Activated T-helper 17 cell treated with anti-CD3 and anti-CD28 coated beads, Interleukin-2, amount 50 U/mL, for 72 hours (primary cell): ENCODE data around the gene RPS8. TPM values are rescaled to one million over a fixed set of nuclear protein-coding genes. Genes with fewer than 3 reads are reported as not detected.
"Not testable (repeated sequence)": the region's sequence is repeated elsewhere in the genome, so short reads cannot be mapped to it uniquely, and the experiment has no call there.

Experiments used
- ATAC-seq: fragments of 150-1000 bp; cut with Tn5 transposase; replicated peaks from 2 replicates; pipeline ENCODE4 v1.10.0; 2021; ENCODE audit warnings: mild to moderate bottlenecking, moderate library complexity
- H3K27ac Mint-ChIP-seq: one replicate; pipeline ENCODE4 v1.8.0; 2022; ENCODE audit warnings: mixed read lengths
- H3K27me3 Mint-ChIP-seq: one replicate; pipeline ENCODE4 v1.8.0; 2022; ENCODE audit warnings: mixed read lengths
- H3K36me3 Mint-ChIP-seq: one replicate; pipeline ENCODE4 v1.8.0; 2022; ENCODE audit warnings: low read depth, mild to moderate bottlenecking, mixed read lengths
- H3K4me1 Mint-ChIP-seq: one replicate; pipeline ENCODE4 v1.8.0; 2022; ENCODE audit warnings: mixed read lengths
- H3K4me3 Mint-ChIP-seq: one replicate; pipeline ENCODE4 v1.8.0; 2022; ENCODE audit warnings: mild to moderate bottlenecking, mixed read lengths
- H3K9me3 Mint-ChIP-seq: one replicate; pipeline ENCODE4 v1.8.0; 2022; ENCODE audit warnings: mixed read lengths
- total RNA-seq, 2 donors: library from RNA; stranded (reverse); gene quantifications; one replicate each; pipeline ENCODE4 v1.2.3, GENCODE V29; 2022

RPS8 gene
- total RNA-seq: 1,000 to 10,000 TPM; 2,475 to 3,183 TPM

DNA sequence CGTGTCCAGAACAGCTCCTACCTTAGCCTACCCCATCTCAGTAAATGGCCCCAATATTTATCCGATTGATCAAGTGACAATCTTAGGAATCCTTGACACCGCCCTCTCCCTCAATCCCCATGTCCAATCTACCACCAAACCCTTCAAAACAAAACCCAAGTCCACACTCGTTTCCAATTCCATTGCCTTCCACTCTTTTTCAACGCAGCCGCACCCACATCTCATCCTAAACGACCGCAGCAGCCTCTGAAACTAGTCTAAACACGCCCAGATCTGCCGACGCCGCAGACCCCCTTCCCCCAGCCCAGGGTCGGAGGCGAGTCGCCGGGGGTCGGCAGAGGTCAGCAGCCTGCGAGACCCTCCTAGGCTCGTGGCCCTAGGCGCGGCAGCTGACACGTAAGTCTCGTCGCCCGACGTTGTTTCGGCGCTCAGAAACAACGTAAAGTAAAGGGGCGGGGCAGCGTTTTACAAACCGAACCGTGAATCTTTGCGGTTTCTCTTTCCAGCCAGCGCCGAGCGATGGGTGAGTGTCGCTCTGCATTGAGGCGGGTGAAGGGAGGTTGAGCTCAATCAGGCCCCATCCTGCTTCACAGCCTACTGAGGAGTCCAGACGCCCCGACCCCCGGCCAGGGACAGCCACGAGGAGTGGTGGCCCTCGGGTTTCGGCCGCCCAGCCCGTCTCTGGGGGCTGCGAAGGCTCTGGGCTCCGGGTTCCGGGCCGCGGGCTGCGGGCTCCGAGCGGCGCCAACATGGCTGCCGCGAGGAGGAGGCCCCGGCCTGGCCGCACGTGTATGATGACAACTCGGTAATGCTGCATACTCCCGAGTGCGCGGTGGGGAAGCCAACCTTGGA lies at the start of gene RPS8:
TSS of gene RPS8 (plus strand) at position 463 of the 852 bp plus-strand sequence. CDS start at position 520, 57 bp downstream.
- peaks cover 62% of the 10 kb centered on the region for H3K36me3 Mint-ChIP-seq
- no peaks in the 10 kb centered on the region for H3K27me3 Mint-ChIP-seq
- peak; percentile 87 for ATAC-seq
- H3K4me1 Mint-ChIP-seq: peaks cover 33% of the 10 kb centered on the region
- peak within 1 kb of the TSS; percentile 98 for H3K4me3 Mint-ChIP-seq
- peak within 1 kb of the TSS; percentile 98 for H3K27ac Mint-ChIP-seq
- no peaks in the 10 kb centered on the region for H3K9me3 Mint-ChIP-seq

DNA sequence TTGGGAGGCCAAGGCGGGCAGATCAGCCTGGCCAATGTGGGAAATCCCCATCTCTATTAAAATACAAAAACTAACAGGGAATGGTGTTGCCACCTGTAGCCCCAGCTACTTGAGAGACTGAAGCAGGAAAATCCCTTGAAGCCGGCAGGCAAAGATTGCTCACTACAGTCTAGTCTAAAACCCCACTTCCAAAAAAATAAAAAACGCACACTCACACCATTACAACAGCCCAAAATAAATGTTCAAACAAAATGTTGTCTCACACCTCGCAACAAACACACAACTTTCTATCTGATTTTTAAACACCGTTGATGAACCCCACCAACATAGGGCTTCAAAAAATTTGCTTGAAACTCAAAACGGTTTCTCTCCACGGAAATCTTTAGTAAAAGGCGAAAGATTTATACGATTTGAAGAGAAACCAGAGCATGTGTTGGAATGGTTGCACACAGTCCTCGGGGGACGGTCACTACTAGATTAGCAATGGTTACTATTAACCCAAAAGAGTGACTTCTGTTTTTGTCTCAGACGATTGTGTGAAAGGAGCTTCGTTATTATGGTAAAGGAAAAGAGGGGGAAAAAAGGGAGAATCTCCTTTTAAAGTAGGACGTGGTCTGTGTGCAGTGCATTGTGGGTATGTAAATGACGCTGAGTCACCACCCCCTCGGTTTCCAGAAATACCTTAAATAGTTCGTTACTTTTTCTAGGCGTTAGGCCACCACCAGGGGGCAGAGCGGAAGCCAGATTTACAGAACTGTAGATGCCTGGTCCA lies 44.4 kb upstream of the RPS8 start, which contains the start of gene RNU5D-1:
TSS of gene RNU5D-1 (minus strand) at position 430 of the 772 bp plus-strand sequence.
- Mint-ChIP-seq H3K4me3 (peak within 1 kb of the TSS; percentile 68), H3K27me3 (no peaks in the 10 kb centered on the region), H3K36me3 (peaks cover 14% of the 10 kb centered on the region), H3K4me1 (peaks cover 14% of the 10 kb centered on the region), H3K27ac (peak within 1 kb of the TSS; percentile 100), H3K9me3 (no peaks in the 10 kb centered on the region)
- ATAC-seq: peak; percentile 86

DNA sequence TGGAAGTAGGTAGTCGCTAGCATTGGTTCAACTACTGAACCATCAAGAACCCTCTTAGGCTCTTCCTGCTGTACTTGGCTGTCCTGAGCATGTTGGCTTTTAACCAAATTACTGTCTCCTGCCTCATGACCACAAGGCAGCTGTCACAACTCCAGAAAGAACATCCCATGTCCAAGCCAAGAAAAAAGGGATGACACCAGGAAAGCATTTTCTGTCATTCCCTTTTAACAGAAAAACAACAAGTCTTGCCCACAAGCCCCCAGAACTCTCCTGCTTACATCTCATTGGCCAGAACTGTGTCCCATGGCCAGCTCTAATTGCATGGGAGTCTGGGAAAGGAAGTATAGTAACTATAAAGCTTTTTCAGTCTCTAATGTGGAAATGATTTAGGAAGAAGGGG lies 42.0 kb upstream of the RPS8 start:
- ATAC-seq: no peak
- Mint-ChIP-seq H3K36me3 (peaks cover 14% of the 10 kb centered on the region), H3K4me3 (no peak overlapping the region), H3K27ac (peak overlapping the region; percentile 33), H3K27me3 (no peaks in the 10 kb centered on the region), H3K9me3 (no peaks in the 10 kb centered on the region), H3K4me1 (peaks cover 14% of the 10 kb centered on the region)

DNA sequence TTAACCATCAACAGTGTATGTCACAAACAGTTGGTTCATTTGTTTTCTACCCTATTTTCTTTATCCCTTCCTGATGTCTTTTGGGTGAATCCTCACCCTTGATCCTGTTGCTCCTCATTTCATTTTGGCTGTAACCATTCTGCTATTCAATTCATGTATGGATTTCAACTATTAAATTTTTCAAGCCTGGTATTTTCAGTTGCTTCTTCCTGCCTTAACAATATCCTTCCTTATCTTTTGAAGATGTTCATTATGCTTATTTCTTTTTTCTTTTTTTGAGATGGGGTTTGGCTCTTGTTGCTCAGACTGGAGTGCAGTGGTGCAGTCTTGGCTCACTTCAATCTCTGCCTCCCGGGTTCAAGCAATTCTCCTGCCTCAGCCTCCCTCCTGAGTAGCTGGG lies 41.6 kb upstream of the RPS8 start:
- Mint-ChIP-seq H3K36me3 (peaks cover 14% of the 10 kb centered on the region), H3K9me3 (no peaks in the 10 kb centered on the region), H3K27me3 (no peaks in the 10 kb centered on the region), H3K27ac (peak overlapping the region; percentile 33), H3K4me3 (no peak overlapping the region), H3K4me1 (peaks cover 13% of the 10 kb centered on the region)
- ATAC-seq: no peak

DNA sequence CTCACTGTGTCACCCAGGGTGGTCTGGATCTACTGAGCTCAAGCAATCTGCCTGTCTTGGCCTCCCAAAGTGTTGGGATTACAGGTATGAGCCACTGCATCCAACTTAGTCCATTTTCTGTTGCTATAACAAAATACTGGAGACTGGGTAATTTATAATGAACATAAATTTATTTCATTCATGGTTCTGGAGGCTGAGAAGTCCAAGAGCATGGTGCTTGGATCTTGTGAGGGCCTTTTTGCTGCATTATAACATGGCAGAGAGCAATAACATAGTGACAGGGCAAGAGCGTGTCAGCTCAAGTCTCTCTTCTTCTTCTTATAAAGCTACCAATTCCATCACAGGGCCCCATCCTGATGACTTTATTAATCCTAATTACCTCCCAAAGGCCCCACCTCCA lies 39.3 kb upstream of the RPS8 start:
- ATAC-seq: no peak
- H3K27ac Mint-ChIP-seq: no peak overlapping the region
- no peak overlapping the region for H3K4me3 Mint-ChIP-seq
- peaks cover 3% of the 10 kb centered on the region for H3K4me1 Mint-ChIP-seq
- H3K9me3 Mint-ChIP-seq: no peaks in the 10 kb centered on the region
- peaks cover 21% of the 10 kb centered on the region for H3K36me3 Mint-ChIP-seq
- no peaks in the 10 kb centered on the region for H3K27me3 Mint-ChIP-seq

DNA sequence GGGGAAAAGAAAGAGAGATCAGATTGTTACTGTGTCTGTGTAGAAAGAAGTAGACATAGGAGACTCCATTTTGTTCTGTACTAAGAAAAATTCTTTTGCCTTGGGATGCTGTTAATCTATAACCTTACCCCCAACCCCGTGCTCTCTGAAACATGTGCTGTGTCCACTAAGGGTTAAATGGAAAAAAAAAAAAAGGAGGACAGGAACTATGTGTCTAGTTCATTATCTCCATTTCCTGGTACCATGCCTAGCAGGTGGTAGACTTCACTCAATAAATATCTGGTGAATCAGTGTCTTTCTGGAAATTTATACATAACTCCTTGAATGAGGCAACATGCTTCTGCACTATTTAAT lies 36.4 kb upstream of the RPS8 start:
- not testable (repeated sequence) for H3K4me1 Mint-ChIP-seq, H3K27me3 Mint-ChIP-seq, H3K9me3 Mint-ChIP-seq
- peak overlapping the region; percentile 96 for H3K4me3 Mint-ChIP-seq
- peak; percentile 2 for ATAC-seq
- H3K36me3 Mint-ChIP-seq: peaks cover 39% of the 10 kb centered on the region
- H3K27ac Mint-ChIP-seq: peak overlapping the region; percentile 91

DNA sequence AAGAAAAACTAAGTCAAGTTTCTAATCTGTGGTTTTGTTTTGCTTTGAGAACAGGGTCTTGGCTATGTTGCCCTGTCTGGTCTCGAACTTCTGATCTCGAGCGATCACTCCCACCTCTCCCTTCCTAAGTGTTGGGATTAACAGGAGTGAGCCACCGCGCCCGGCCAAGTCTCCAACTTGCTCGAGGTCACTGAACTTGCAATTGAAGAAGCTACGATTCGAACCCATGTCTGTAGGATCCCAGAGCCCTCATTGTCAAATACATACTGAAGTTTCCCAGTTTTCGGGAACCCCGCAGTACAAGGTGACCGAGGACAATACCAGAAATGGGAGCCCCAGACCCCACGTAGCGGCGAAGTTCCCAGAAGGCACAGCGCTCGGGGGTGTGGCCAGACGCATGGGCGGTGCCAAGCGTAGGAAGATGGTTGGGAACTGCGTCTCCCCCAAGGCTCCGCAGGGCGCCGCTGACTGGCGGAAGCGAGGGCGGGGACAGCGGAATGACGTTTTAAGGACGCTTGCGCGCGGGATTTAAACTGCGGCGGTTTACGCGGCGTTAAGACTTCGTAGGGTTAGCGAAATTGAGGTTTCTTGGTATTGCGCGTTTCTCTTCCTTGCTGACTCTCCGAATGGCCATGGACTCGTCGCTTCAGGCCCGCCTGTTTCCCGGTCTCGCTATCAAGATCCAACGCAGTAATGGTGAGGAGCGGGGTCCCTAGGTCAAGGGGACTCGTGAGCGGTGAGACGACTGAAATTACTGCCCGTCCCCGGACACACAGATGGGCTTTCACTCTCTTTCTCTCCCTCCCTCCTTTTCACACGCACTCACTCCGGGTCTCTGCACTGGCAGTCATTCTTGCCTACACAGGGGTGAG lies 35.8 kb upstream of the RPS8 start, which contains the start of gene KIF2C:
TSS of gene KIF2C (plus strand) at position 531 of the 872 bp plus-strand sequence. CDS start at position 627, 96 bp downstream.
- Mint-ChIP-seq H3K36me3 (peaks cover 45% of the 10 kb centered on the region), H3K9me3 (no peaks in the 10 kb centered on the region), H3K4me3 (peak within 1 kb of the TSS; percentile 96), H3K4me1 (peaks cover 7% of the 10 kb centered on the region), H3K27me3 (no peaks in the 10 kb centered on the region), H3K27ac (peak within 1 kb of the TSS; percentile 91)
- ATAC-seq: peak; percentile 99

DNA sequence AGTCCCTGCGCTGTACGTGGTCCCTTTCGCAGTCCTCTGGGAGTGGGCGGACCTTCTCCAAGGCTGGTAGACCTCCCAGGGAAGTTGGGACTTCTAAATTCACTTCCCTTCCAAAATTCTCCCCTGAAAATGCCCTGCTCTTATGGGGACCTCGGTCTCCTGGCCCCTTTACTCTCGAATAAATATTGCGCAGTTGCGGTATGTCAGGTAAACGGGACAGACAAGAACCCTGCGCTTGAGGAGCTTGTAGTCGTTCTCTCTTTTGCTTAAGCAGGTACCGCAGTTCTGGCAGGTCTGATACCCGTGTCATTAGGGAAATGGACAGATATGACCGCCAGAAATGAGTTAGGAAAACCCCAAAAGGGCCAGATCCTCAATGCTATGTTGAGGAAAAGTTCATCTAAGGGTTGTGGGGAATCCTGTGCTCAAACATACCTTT lies 35.1 kb upstream of the RPS8 start:
- Mint-ChIP-seq H3K27ac (peak overlapping the region; percentile 91), H3K4me3 (peak overlapping the region; percentile 96), H3K9me3 (no peaks in the 10 kb centered on the region), H3K4me1 (peaks cover 7% of the 10 kb centered on the region), H3K36me3 (peaks cover 50% of the 10 kb centered on the region), H3K27me3 (no peaks in the 10 kb centered on the region)
- ATAC-seq: no peak

DNA sequence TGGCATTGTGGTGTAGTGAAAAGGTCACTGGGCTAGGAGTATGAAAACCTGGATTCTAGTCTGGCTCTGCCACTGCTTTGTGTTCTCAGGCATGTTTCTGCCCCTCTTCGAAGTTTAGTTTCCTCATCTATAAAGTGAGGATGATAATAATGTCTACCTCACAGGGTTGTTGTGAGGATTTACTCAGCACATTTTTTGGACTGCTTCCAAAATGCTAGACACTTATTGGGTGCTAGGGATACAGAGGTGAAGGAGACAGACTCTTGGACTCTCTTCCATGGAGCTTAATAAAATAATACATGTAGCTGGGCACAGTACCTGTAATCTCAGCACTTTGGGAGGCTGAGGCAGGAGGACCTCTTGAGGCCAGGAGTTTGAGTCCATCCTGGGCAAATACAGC lies 32.1 kb upstream of the RPS8 start:
- Mint-ChIP-seq H3K27me3 (no peaks in the 10 kb centered on the region), H3K9me3 (no peaks in the 10 kb centered on the region), H3K27ac (no peak overlapping the region), H3K4me3 (peak overlapping the region; percentile 48), H3K36me3 (peaks cover 69% of the 10 kb centered on the region), H3K4me1 (peaks cover 7% of the 10 kb centered on the region)
- no peak for ATAC-seq

DNA sequence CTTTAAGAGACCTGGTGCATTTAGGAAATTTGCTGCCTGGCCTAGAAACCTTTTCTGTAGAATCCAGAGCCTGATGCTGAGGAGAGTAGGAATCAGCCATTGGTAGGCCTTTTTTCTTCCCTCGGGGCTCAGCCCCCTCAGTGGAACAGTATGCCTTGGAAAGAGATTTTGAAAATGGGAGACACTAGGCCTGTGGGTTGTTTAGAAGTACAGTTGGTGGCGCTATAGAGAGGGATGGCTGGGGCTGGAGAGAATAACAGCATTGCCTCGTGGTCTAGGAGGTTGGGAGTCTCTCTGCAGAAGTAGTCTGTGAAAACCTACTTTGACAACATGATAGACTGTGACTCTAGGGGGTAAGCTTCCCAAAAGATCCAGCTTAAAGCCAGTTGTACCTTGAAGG lies 27.5 kb upstream of the RPS8 start:
- no peaks in the 10 kb centered on the region for H3K27me3 Mint-ChIP-seq
- H3K4me3 Mint-ChIP-seq: no peak overlapping the region
- H3K4me1 Mint-ChIP-seq: peaks cover 4% of the 10 kb centered on the region
- H3K27ac Mint-ChIP-seq: no peak overlapping the region
- ATAC-seq: no peak
- no peaks in the 10 kb centered on the region for H3K9me3 Mint-ChIP-seq
- peaks cover 70% of the 10 kb centered on the region for H3K36me3 Mint-ChIP-seq

DNA sequence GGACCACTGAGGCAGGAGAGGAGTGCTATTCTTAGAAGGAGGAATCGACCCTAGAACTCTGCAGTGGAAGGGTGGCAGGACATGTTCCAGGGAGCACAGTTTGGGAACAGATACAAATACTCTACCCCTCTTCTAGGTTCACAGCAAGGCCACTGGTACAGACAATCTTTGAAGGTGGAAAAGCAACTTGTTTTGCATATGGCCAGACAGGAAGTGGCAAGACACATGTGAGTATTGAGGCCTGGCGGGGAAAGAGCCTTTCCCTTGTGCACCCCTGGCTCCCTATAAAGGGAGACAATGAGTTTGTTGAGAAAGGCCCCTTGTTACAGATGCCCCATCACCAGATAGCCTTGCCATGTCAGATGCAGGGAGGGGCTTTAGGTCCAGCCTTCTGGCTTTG lies 17.9 kb upstream of the RPS8 start:
- peaks cover 92% of the 10 kb centered on the region for H3K36me3 Mint-ChIP-seq
- H3K4me3 Mint-ChIP-seq: no peak overlapping the region
- no peak for ATAC-seq
- H3K27ac Mint-ChIP-seq: no peak overlapping the region
- no peaks in the 10 kb centered on the region for H3K9me3 Mint-ChIP-seq
- no peaks in the 10 kb centered on the region for H3K4me1 Mint-ChIP-seq
- H3K27me3 Mint-ChIP-seq: no peaks in the 10 kb centered on the region

DNA sequence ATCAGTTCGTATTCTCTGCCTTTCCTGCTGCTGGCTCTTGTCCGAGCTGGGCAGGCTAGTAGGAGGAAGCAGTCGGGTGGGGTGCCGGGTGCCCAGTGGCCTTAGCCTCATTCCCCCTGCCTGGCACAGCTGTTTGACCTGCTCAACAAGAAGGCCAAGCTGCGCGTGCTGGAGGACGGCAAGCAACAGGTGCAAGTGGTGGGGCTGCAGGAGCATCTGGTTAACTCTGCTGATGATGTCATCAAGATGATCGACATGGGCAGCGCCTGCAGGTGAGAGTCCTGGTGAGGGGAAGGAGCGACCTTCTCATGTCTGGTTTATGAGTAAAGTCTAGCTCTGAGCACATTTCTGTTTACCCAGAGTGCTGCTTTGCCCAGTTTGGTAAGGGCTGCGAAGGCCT lies 16.3 kb upstream of the RPS8 start:
- H3K36me3 Mint-ChIP-seq: peaks cover 90% of the 10 kb centered on the region
- ATAC-seq: no peak
- no peak overlapping the region for H3K27ac Mint-ChIP-seq
- no peaks in the 10 kb centered on the region for H3K27me3 Mint-ChIP-seq
- H3K9me3 Mint-ChIP-seq: no peaks in the 10 kb centered on the region
- H3K4me1 Mint-ChIP-seq: peaks cover 4% of the 10 kb centered on the region
- H3K4me3 Mint-ChIP-seq: no peak overlapping the region

DNA sequence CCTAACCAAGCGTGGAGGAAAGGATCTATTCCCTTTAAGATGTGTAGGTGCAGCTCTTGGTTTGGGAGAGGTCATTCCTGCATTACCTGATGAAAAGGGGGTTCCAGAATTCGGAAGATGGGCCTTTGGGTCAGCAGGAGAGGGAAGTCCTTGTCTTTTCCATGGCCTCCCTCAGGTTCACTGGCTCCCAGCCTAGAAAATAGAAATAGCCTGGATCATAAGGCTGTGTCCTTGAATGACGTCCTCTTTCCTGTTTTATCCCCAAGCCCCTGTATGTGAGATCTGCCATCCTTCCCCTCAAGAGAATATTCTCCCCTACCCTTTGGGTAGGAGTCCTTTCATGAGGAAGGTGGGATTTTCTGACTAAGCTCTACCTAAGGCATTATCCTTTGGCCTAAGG lies 14.5 kb upstream of the RPS8 start:
- Mint-ChIP-seq H3K27ac (no peak overlapping the region), H3K9me3 (no peaks in the 10 kb centered on the region), H3K27me3 (no peaks in the 10 kb centered on the region), H3K36me3 (peaks cover 79% of the 10 kb centered on the region), H3K4me1 (peaks cover 4% of the 10 kb centered on the region), H3K4me3 (no peak overlapping the region)
- ATAC-seq: no peak

DNA sequence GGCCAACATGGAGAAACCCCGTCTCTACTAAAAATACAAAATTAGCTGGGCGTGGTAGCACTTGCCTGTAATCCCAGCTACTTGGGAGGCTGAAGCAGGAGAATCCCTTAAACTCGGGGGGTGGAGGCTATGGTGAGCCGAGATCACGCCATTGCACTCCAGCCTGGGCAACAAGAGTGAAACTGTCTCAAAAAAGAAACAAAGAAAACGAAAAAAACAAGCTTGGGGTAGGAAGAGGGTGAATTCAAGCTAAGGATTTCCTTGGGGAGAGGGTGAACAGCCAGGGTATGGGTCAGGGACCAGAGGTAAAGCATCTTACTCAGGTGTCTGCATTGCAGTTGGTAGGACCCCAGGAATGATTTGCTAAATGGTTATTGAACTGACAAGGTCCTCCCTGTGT lies 8.9 kb upstream of the RPS8 start:
- not testable (repeated sequence) for ATAC-seq, H3K4me1 Mint-ChIP-seq, H3K27me3 Mint-ChIP-seq, H3K9me3 Mint-ChIP-seq, H3K27ac Mint-ChIP-seq, H3K4me3 Mint-ChIP-seq
- peaks cover 32% of the 10 kb centered on the region for H3K36me3 Mint-ChIP-seq
